GM13977 (cell line): ENCODE data around the gene CFAP61.

ENCODE experiments used
- DNase-seq: peaks from one replicate; pipeline ENCODE4 v3.0.0; 2012; ENCODE audit warnings: low spot score
- in situ Hi-C: fragments of 300-500 bp; cut with MboI; formaldehyde crosslinking; loops from one replicate; pipeline ENCODE4 v1.12.0; 2022; ENCODE audit warnings: low sequenced_read_pairs, low pct_unique_long_range_greater_than_20kb, mixed read lengths, inconsistent platforms; ENCODE audit not compliant: unreplicated experiment
- TF ChIP-seq, protein P1 (sequence below): IDR thresholded peaks from 2 replicates; pipeline ENCODE4 v1.5.1; 2012; ENCODE audit warnings: mild to moderate bottlenecking, control low read depth; ENCODE audit not compliant: insufficient read depth; ENCODE audit errors: extremely low read depth, missing control alignments

CFAP61 gene

DNA sequence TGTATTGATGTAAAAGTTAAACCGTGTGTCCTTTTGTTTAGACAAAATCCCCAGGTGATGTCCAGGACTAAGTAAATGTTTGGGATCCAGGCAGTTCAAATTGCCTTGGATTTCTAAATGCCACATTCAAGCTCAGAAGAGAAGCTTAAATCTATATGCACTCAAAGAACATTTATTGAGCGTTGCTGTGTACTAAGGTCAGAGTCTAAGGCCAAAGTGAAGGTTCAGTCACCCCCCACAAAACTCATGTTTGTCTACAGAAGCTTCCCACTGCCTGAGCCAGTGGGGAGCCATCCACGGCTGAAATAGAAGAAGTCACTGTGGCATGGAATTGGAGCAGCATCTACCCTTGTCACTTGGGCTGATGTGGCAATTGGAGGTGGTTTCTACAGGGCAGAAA lies 244.8 kb downstream of the CFAP61 start:
- TF ChIP-seq, protein P1, sequence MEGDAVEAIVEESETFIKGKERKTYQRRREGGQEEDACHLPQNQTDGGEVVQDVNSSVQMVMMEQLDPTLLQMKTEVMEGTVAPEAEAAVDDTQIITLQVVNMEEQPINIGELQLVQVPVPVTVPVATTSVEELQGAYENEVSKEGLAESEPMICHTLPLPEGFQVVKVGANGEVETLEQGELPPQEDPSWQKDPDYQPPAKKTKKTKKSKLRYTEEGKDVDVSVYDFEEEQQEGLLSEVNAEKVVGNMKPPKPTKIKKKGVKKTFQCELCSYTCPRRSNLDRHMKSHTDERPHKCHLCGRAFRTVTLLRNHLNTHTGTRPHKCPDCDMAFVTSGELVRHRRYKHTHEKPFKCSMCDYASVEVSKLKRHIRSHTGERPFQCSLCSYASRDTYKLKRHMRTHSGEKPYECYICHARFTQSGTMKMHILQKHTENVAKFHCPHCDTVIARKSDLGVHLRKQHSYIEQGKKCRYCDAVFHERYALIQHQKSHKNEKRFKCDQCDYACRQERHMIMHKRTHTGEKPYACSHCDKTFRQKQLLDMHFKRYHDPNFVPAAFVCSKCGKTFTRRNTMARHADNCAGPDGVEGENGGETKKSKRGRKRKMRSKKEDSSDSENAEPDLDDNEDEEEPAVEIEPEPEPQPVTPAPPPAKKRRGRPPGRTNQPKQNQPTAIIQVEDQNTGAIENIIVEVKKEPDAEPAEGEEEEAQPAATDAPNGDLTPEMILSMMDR: no peak
- in situ Hi-C loops: no loop called here
- DNase-seq: no peak

GRCh38 chr20:20297752-20298151 lies 245.4 kb downstream of the CFAP61 start:
- no peak for DNase-seq
- TF ChIP-seq, protein P1: no peak
- in situ Hi-C loops: no loop called here

DNA sequence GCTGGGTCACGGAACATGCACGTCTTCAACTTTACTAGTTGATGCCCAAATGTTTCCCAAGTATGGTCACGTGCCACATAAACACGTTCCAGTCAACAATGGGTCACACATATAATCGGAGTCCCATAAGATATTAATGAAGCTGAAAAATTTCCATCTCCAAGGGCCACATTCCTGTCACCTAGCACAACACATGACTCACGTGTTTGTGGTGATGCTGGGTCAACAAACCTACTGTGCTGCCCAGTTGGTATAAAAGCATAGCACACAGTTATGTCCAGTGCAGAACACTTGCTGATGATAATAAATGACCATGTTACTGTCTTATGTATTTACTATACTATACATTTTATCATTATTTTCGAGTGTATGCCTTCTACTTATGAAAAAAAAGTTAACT lies 247.6 kb downstream of the CFAP61 start:
- no peak for DNase-seq
- TF ChIP-seq, protein P1: no peak
- in situ Hi-C loops: no loop called here

- DNase-seq: no peak
- TF ChIP-seq, protein P1: no peak
- in situ Hi-C loops: no loop called here
Observed at GRCh38 chr20:20303320-20303719, 251.0 kb downstream of the CFAP61 start.

- DNase-seq: no peak
- TF ChIP-seq, protein P1: no peak
- in situ Hi-C loops: no loop called here
Observed at GRCh38 chr20:20303742-20304141, 251.4 kb downstream of the CFAP61 start.

DNA sequence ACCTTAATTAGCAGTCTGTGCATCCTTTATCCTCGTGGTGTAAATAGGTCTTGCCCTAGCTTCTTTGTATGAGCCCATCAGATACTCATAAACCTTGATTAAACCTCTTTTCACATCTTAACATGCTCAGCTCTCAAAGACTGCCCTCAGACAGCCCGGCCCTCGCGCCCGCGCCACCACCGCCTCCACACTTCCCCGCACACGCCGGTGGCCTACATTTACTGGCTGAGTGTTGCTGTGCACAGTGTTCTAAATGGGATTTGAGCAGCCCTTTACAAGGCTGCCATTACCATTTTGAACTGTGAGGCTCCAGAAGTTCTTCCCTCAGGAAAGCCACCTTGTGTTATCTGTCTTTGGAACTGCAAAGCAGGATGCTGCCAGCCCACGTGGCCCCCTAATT lies 252.6 kb downstream of the CFAP61 start:
- in situ Hi-C loops: no loop called here

More for the DNA sequence above, 252.6 kb downstream of the CFAP61 start:
- no peak for DNase-seq
- TF ChIP-seq, protein P1: no peak
